Smooth muscle cell of the pulmonary artery (primary cell): ENCODE results near the gene CST9. TPM values are rescaled to one million over a fixed set of nuclear protein-coding genes. Genes with fewer than 3 reads are reported as not detected.

ENCODE experiments used
- total RNA-seq: library from RNA; depleted of rRNA; stranded (reverse); fragments of >200 nt; gene quantifications from 2 replicates; pipeline ENCODE4 v1.2.3, GENCODE V29; 2014

Gene CST9
- not detected in 2 replicates for total RNA-seq

GRCh38 chr20:23605867-23606651, at the start of gene CST9:
CST9 (minus strand) TSS chr20:23605917; CDS start chr20:23605864, 53 bp downstream.

GRCh38 chr20:23637282-23638221, 31.8 kb upstream of the CST9 start, which contains the start of gene CST3:
CST3 (minus strand) TSS chr20:23637955; CDS start chr20:23637862, 93 bp downstream.

GRCh38 chr20:23568320-23568970, 37.3 kb downstream of the CST9 start, which contains the start of gene CST9L:
CST9L (minus strand) TSS chr20:23568484; CDS start chr20:23568450, 34 bp downstream.

Other genes starting within 250 kb of the CST9 start
- gene GZF1, start 243.7 kb downstream of the CST9 start, total RNA-seq, result 32.5 and 32.7 TPM in 2 replicates
- gene NAPB, start 184.4 kb downstream of the CST9 start, total RNA-seq, result 10.8 and 11.7 TPM in 2 replicates
- not detected in 2 replicates for gene CSTL1, start 166.2 kb downstream of the CST9 start, total RNA-seq
- gene CST11, start 153.0 kb downstream of the CST9 start, total RNA-seq, result not detected in 2 replicates
- gene CST8, start 114.8 kb downstream of the CST9 start, total RNA-seq, result not detected in 2 replicates
- gene CST9L, start 37.4 kb downstream of the CST9 start, total RNA-seq, result not detected in 2 replicates
- gene CST3, start 32.0 kb upstream of the CST9 start, total RNA-seq, result 425 and 515 TPM in 2 replicates
- 0.33 and 0.50 TPM in 2 replicates for gene CST4, start 83.1 kb upstream of the CST9 start, total RNA-seq
- 0.63 and 31.1 TPM in 2 replicates for gene CST1, start 145.0 kb upstream of the CST9 start, total RNA-seq
- 2.4 and 17.5 TPM in 2 replicates for gene CST2, start 220.8 kb upstream of the CST9 start, total RNA-seq